Endothelial cell of umbilical vein (primary cell): Measurements from ENCODE around the gene CELSR1. TPM values are rescaled to one million over a fixed set of nuclear protein-coding genes. Genes with fewer than 3 reads are reported as not detected.

ENCODE experiments used
- BruUV-seq: library from RNA; stranded (reverse); fragments of 400-500 nt; replicated peaks from 2 replicates; lab custom pipeline; 2021; lab: Mats Ljungman, UMichigan
- CTCF ChIA-PET: fragments of 300-600, 350-600 bp; sonication (Branson Sonifier 250); formaldehyde crosslinking; loops from one replicate; lab custom pipeline; 2021; ENCODE audit warnings: antibody characterized with exemption, inconsistent platforms; lab: Charles Lee
- POLR2A ChIA-PET: fragments of 300-600, 350-600 bp; sonication (Branson Sonifier 250); formaldehyde crosslinking; loops from one replicate; lab custom pipeline; 2021; ENCODE audit warnings: antibody characterized with exemption, inconsistent platforms; lab: Charles Lee
- DNase-seq: peaks from one replicate; pipeline ENCODE4 v3.0.0-alpha.2; 2011; ENCODE audit warnings: low read depth, low spot score
- FAIRE-seq: peaks from 2 replicates; lab custom pipeline; 2011; peaks lifted over from hg19 to GRCh38; lab: Jason Lieb, UNC
- H2AFZ ChIP-seq: 2 replicates; pipeline ENCODE4 v1.6.0; 2012; ENCODE audit warnings: low read depth, low read length, control low read depth, inconsistent platforms
- H3K27ac ChIP-seq: 2 replicates; pipeline ENCODE4 v1.5.1; 2011; ENCODE audit warnings: low read depth, mild to moderate bottlenecking, control low read depth, low read length, moderate library complexity; ENCODE audit not compliant: insufficient read depth
- H3K27me3 ChIP-seq, 2 experiments: 2 replicates each; pipeline versions ENCODE4 v1.6.0 to v1.6.1; 2011; ENCODE audit warnings: low read length in 2 of 2, mixed read lengths in 1 of 2; ENCODE audit not compliant: control insufficient read depth in 2 of 2, insufficient read depth in 2 of 2
- H3K36me3 ChIP-seq, 2 experiments: 2 replicates in 1 of 2; 3 replicates in 1 of 2; pipeline ENCODE4 v1.5.1; 2011; ENCODE audit warnings: low read length in 2 of 2, mild to moderate bottlenecking in 1 of 2, moderate library complexity in 1 of 2; ENCODE audit not compliant: control insufficient read depth in 2 of 2, insufficient read depth in 2 of 2; ENCODE audit errors: extremely low read depth in 1 of 2
- H3K4me1 ChIP-seq: 3 replicates; pipeline ENCODE4 v1.5.1; 2011; ENCODE audit warnings: mild to moderate bottlenecking, low read length; ENCODE audit not compliant: control insufficient read depth, insufficient read depth; ENCODE audit errors: extremely low read depth
- H3K4me2 ChIP-seq: 2 replicates; pipeline ENCODE4 v1.6.1; 2011; ENCODE audit warnings: low read length, control low read depth, mixed read lengths; ENCODE audit not compliant: insufficient read depth
- H3K4me3 ChIP-seq, 3 experiments: fragments of 200-600 bp in 1 of 3; sonication (generic), shearing (Covaris generic) in 1 of 3; replicated peaks in 1 of 3; 2 replicates each; pipeline ENCODE4 v1.5.1; 2011 to 2016; ENCODE audit warnings: control low read depth in 3 of 3, low read length in 3 of 3, mild to moderate bottlenecking in 2 of 3, inconsistent platforms in 1 of 3, low read depth in 1 of 3, moderate library complexity in 1 of 3; ENCODE audit not compliant: insufficient read depth in 1 of 3
- H3K79me2 ChIP-seq: 2 replicates; pipeline ENCODE4 v1.6.0; 2012; ENCODE audit warnings: low read length, inconsistent platforms; ENCODE audit not compliant: control insufficient read depth, insufficient read depth
- H3K9ac ChIP-seq: replicated peaks from 2 replicates; pipeline ENCODE3; 2011; ENCODE audit warnings: low read length, control low read depth; ENCODE audit not compliant: insufficient read depth; ENCODE audit errors: extremely low read depth
- H3K9me1 ChIP-seq: replicated peaks from 3 replicates; pipeline ENCODE4 v1.6.0; 2011; ENCODE audit warnings: mild to moderate bottlenecking, low read length; ENCODE audit not compliant: control insufficient read depth, insufficient read depth; ENCODE audit errors: extremely low read depth
- H3K9me3 ChIP-seq: replicated peaks from 2 replicates; pipeline ENCODE4 v1.5.1; 2012; ENCODE audit warnings: low read length, inconsistent platforms; ENCODE audit not compliant: control insufficient read depth, insufficient read depth
- H4K20me1 ChIP-seq: replicated peaks from 2 replicates; pipeline ENCODE3; 2011; ENCODE audit warnings: mild to moderate bottlenecking, low read length; ENCODE audit not compliant: control insufficient read depth, insufficient read depth; ENCODE audit errors: extremely low read depth
- EZH2 ChIP-seq: IDR thresholded peaks from 2 replicates; pipeline ENCODE4 v1.6.1; 2012; ENCODE audit warnings: borderline replicate concordance, low read depth, mild to moderate bottlenecking, moderate library complexity, low read length, inconsistent platforms; ENCODE audit not compliant: severe bottlenecking
- FOS ChIP-seq: IDR thresholded peaks from 2 replicates; pipeline ENCODE4 v1.6.1; 2011; ENCODE audit warnings: mild to moderate bottlenecking, low read length, moderate library complexity, borderline replicate concordance; ENCODE audit not compliant: insufficient read depth
- JUN ChIP-seq: IDR thresholded peaks from 2 replicates; pipeline ENCODE4 v1.6.1; 2011; ENCODE audit warnings: borderline replicate concordance, low read depth; ENCODE audit not compliant: insufficient read length, insufficient read depth
- MYC ChIP-seq: IDR thresholded peaks from one replicate; pipeline ENCODE4 v1.6.1; 2011; ENCODE audit warnings: mild to moderate bottlenecking, low read depth, low read length
- POLR2A ChIP-seq: IDR thresholded peaks from 2 replicates; pipeline ENCODE4 v1.6.1; 2012; ENCODE audit warnings: low read depth, mild to moderate bottlenecking, control low read depth, low read length
- POLR2AphosphoS5 ChIP-seq: IDR thresholded peaks from 2 replicates; pipeline ENCODE4 v1.6.1; 2012; ENCODE audit warnings: low read depth, mild to moderate bottlenecking, control low read depth, low read length, moderate library complexity; ENCODE audit not compliant: insufficient read depth
- dilution Hi-C: fragments of 300-500 bp; cut with MboI; formaldehyde crosslinking; loops from one replicate; pipeline ENCODE4 v1.15.0; 2019; ENCODE audit warnings: low sequenced_read_pairs; ENCODE audit not compliant: extremely low pct_ligation_motif_present
- intact Hi-C: fragments of 100-400 bp; cut with micrococcal nuclease; formaldehyde crosslinking; loops from one replicate; pipeline ENCODE4 v1.10.0; 2022
- polyA plus RNA-seq, 4 experiments: library from polyadenylated mRNA; depleted of rRNA in 3 of 4; stranded (reverse) in 3 of 4; unstranded in 1 of 4; fragments of >200 nt; gene quantifications; 2 replicates each; pipeline versions ENCODE4 v1.2.1 to v1.2.3, GENCODE V29; 2011 to 2012; ENCODE audit warnings: missing spikeins in 1 of 4
- total RNA-seq: library from RNA; stranded (reverse); gene quantifications from 2 replicates; pipeline ENCODE4 v1.2.3, GENCODE V29; 2021
- TF ChIP-seq, protein P1 (sequence below), 2 donors: IDR thresholded peaks; 1 replicate in 1 of 2; 2 replicates in 1 of 2; pipeline ENCODE4 v1.5.1; 2011; ENCODE audit warnings: low read length in 2 of 2, mild to moderate bottlenecking in 2 of 2, moderate library complexity in 2 of 2, control low read depth in 1 of 2, inconsistent platforms in 1 of 2, low read depth in 1 of 2; ENCODE audit not compliant: insufficient read depth in 1 of 2; ENCODE audit errors: extremely low read depth in 1 of 2
- TF ChIP-seq, protein P2 (sequence below): IDR thresholded peaks from 2 replicates; pipeline ENCODE4 v1.6.1; 2011; ENCODE audit not compliant: insufficient read depth, insufficient read length

The CELSR1 gene
- total and polyA plus RNA-seq, 2 donors (not counting 3 experiments of a cell fraction or from before 2014, with no cell fraction given) = 3.7 to 5.4 TPM

DNA sequence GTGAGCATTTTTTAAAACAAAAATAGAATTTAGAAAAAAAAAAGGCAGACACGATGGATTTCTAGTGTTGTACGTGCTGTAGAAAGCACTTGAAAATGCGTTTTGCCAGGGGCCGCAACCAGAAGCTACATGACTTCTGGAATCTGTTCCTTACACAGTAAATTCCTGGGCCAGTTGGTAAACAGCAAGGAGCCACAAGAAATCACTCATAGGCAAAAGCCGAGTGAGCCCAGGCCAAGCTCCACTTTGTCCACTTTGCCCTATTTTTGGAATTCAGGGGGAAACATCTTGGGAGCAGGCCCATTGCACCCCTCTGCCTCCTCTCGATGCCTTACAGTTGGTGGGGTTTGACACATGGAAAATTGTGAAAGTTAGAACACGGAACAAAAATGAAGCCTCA, 4.1 kb upstream of the CELSR1 start:
- ChIA-PET POLR2A (no interaction called here), CTCF (interaction anchor here (0.6 to 9.5 kb wide), 22 partner anchors 9 to 535 kb away, joined by 3 to 418 read pairs (median 4); partner anchors contain the start of gene TRMU)
- H3K4me1 ChIP-seq = peaks cover 14% of the 10 kb centered on the region
- TF ChIP-seq, protein P1, sequence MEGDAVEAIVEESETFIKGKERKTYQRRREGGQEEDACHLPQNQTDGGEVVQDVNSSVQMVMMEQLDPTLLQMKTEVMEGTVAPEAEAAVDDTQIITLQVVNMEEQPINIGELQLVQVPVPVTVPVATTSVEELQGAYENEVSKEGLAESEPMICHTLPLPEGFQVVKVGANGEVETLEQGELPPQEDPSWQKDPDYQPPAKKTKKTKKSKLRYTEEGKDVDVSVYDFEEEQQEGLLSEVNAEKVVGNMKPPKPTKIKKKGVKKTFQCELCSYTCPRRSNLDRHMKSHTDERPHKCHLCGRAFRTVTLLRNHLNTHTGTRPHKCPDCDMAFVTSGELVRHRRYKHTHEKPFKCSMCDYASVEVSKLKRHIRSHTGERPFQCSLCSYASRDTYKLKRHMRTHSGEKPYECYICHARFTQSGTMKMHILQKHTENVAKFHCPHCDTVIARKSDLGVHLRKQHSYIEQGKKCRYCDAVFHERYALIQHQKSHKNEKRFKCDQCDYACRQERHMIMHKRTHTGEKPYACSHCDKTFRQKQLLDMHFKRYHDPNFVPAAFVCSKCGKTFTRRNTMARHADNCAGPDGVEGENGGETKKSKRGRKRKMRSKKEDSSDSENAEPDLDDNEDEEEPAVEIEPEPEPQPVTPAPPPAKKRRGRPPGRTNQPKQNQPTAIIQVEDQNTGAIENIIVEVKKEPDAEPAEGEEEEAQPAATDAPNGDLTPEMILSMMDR (IDR thresholded peaks at IDR 0.05; ENCODE audit: extremely low read depth in 1 of 2, insufficient read depth in 1 of 2, low read depth in 1 of 2, low read length in 2 of 2) = no peak
- TF ChIP-seq JUN (no peak), MYC (no peak), POLR2AphosphoS5 (no peak), FOS (no peak), POLR2A (no peak), EZH2 (no peak)
- TF ChIP-seq, protein P2, sequence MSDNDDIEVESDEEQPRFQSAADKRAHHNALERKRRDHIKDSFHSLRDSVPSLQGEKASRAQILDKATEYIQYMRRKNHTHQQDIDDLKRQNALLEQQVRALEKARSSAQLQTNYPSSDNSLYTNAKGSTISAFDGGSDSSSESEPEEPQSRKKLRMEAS = no peak
- H3K9me1 ChIP-seq = no peaks in the 10 kb centered on the region
- no peak overlapping the region for H2AFZ ChIP-seq
- no peak overlapping the region for H3K9ac ChIP-seq
- dilution Hi-C loops (no loop called here), intact Hi-C loops (no loop called here)
- H3K27ac ChIP-seq = no peak overlapping the region
- no peak for DNase-seq
- no peaks in the 10 kb centered on the region for H3K36me3 ChIP-seq
- H3K27me3 ChIP-seq = peaks cover 12 to 21% of the 10 kb centered on the region in 2 experiments
- H4K20me1 ChIP-seq = no peaks in the 10 kb centered on the region
- H3K9me3 ChIP-seq = no peaks in the 10 kb centered on the region
- H3K4me3 ChIP-seq = no peak overlapping the region
- no peak for FAIRE-seq
- no TSS peak for BruUV-seq
- H3K4me2 ChIP-seq = no peak overlapping the region
- H3K79me2 ChIP-seq = no peaks in the 10 kb centered on the region
